Measurements from ENCODE around the gene SYT8.

DNA sequence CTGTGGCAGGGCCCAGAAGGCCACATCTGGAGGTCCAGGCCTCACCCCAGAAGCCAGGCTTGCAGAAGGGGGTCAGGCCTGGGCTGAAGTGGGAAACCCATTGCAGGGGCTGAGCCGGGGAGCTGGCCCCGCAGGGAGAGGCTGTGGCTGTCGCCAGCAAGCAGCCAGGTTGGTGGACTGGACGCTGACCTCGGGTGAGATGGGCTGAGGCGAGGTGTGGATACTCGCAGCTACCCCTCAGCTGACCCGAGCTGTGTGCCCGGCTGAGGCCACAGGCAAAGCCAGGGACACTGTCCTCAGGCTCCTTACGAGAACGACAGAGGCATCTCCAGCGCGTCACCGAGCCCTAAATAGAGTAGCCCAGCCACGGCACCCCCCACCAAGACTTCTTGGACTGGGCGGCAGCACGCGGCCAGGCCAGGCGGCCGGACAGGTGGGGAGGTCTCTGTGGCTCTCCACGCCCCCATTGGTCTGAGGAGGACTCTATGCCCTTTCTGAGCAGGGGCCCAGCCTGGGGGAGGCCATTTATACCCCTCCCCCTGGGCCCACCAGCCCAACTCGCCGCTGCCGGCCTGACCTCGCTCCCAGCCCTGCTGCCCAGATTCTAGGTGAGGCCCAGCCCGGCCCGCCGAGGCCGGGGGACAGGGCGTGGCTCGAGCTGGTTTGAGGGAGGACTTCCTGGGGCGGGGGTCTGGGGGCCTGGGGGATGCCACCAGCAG lies 3.8 kb downstream of the SYT8 start, which contains the start of gene TNNI2:
- no peak for TF ChIP-seq POLR2AphosphoS5 (IDR thresholded peaks at IDR 0.05; ENCODE audit: low read depth)
- TF ChIP-seq, protein P1, sequence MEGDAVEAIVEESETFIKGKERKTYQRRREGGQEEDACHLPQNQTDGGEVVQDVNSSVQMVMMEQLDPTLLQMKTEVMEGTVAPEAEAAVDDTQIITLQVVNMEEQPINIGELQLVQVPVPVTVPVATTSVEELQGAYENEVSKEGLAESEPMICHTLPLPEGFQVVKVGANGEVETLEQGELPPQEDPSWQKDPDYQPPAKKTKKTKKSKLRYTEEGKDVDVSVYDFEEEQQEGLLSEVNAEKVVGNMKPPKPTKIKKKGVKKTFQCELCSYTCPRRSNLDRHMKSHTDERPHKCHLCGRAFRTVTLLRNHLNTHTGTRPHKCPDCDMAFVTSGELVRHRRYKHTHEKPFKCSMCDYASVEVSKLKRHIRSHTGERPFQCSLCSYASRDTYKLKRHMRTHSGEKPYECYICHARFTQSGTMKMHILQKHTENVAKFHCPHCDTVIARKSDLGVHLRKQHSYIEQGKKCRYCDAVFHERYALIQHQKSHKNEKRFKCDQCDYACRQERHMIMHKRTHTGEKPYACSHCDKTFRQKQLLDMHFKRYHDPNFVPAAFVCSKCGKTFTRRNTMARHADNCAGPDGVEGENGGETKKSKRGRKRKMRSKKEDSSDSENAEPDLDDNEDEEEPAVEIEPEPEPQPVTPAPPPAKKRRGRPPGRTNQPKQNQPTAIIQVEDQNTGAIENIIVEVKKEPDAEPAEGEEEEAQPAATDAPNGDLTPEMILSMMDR (IDR thresholded peaks at IDR 0.05; ENCODE audit: insufficient read depth, low read length) = no peak

Data from HL-60 (cell line).